Liver (tissue), 9 donors: Measurements from ENCODE around the gene CD27. TPM values are rescaled to one million over a fixed set of nuclear protein-coding genes. Genes with fewer than 3 reads are reported as not detected.
"Not testable (repeated sequence)": the region's sequence is repeated elsewhere in the genome, so short reads cannot be mapped to it uniquely, and the experiment has no call there.

ENCODE experiments used
- DNase-seq: peaks from one replicate; pipeline ENCODE4 v3.0.0-alpha.2; 2017; ENCODE audit warnings: low spot score
- H3K27ac ChIP-seq, 2 donors: one replicate each; pipeline ENCODE4 v1.7.0; 2013; ENCODE audit warnings: inconsistent platforms in 2 of 2, low read length in 2 of 2, control low read depth in 1 of 2, low read depth in 1 of 2, mild to moderate bottlenecking in 1 of 2
- H3K27me3 ChIP-seq, 4 donors: one replicate each; pipeline versions ENCODE4 v1.6.1 to v1.7.0; 2013; ENCODE audit warnings: low read length in 3 of 4, inconsistent platforms in 1 of 4, mild to moderate bottlenecking in 1 of 4, moderate library complexity in 1 of 4; ENCODE audit not compliant: control insufficient read depth in 4 of 4, insufficient read depth in 4 of 4
- H3K36me3 ChIP-seq, 4 donors: one replicate each; pipeline versions ENCODE4 v1.6.1 to v1.7.0; 2013; ENCODE audit warnings: low read length in 3 of 4, mild to moderate bottlenecking in 3 of 4, low read depth in 1 of 4, moderate library complexity in 1 of 4; ENCODE audit not compliant: control insufficient read depth in 4 of 4, insufficient read depth in 3 of 4
- H3K4me1 ChIP-seq, 4 donors: one replicate each; pipeline versions ENCODE4 v1.6.1 to v1.7.0; 2013; ENCODE audit warnings: low read length in 3 of 4, mild to moderate bottlenecking in 3 of 4, moderate library complexity in 1 of 4; ENCODE audit not compliant: control insufficient read depth in 4 of 4, insufficient read depth in 4 of 4
- H3K4me3 ChIP-seq, 3 donors: one replicate each; pipeline versions ENCODE4 v1.6.1 to v1.7.0; 2013; ENCODE audit warnings: low read length in 3 of 3, control low read depth in 1 of 3, low read depth in 1 of 3, mild to moderate bottlenecking in 1 of 3
- H3K9ac ChIP-seq, 2 donors: one replicate each; pipeline ENCODE4 v1.7.0; 2013; ENCODE audit warnings: low read length in 2 of 2, mild to moderate bottlenecking in 2 of 2, moderate library complexity in 2 of 2, control low read depth in 1 of 2, low read depth in 1 of 2
- H3K9me3 ChIP-seq, 4 donors: one replicate each; pipeline versions ENCODE4 v1.6.1 to v1.7.0; 2013; ENCODE audit warnings: low read length in 3 of 4; ENCODE audit not compliant: control insufficient read depth in 4 of 4
- FOXA1 ChIP-seq: IDR thresholded peaks from 2 replicates; pipeline ENCODE4 v1.6.1; 2016; ENCODE audit warnings: antibody characterized with exemption
- FOXA2 ChIP-seq: IDR thresholded peaks from 2 replicates; pipeline ENCODE4 v1.6.1; 2016; ENCODE audit warnings: antibody characterized with exemption
- JUND ChIP-seq, 2 donors: IDR thresholded peaks; 2 replicates each; pipeline ENCODE4 v1.6.1; 2016; ENCODE audit warnings: antibody characterized with exemption in 2 of 2
- MAX ChIP-seq: IDR thresholded peaks from 2 replicates; pipeline ENCODE4 v1.6.1; 2016; ENCODE audit warnings: antibody characterized with exemption
- NR2F2 ChIP-seq: IDR thresholded peaks from 2 replicates; pipeline ENCODE4 v1.6.1; 2016; ENCODE audit warnings: antibody characterized with exemption
- RAD21 ChIP-seq, 2 donors: IDR thresholded peaks; 2 replicates each; pipeline ENCODE4 v1.6.1; 2016; ENCODE audit warnings: antibody characterized with exemption in 2 of 2, mild to moderate bottlenecking in 2 of 2
- YY1 ChIP-seq: IDR thresholded peaks from 2 replicates; pipeline ENCODE4 v1.6.1; 2016; ENCODE audit warnings: antibody characterized with exemption, mild to moderate bottlenecking
- WGBS: extraction: QIAGEN DNeasy Blood & Tissue Kit; methylation state at CpG from one replicate; pipeline ENCODE4 v1.1.7; 2013; 5-methylcytosine and 5-hydroxymethylcytosine counted together
- polyA plus RNA-seq, 2 donors: library from polyadenylated mRNA; stranded (reverse) in 1 of 2; unstranded in 1 of 2; fragments of 200-250 nt in 1 of 2; fragments of >200 nt in 1 of 2; fragmentation: Nextera tagmentation in 1 of 2; extraction: Ambion mirVana in 1 of 2; gene quantifications; one replicate each; pipeline versions ENCODE4 v1.2.1 to v1.2.3, GENCODE V29; 2013 to 2015
- total RNA-seq, 2 donors: library from RNA; depleted of rRNA; stranded (reverse); fragments of >200 nt; gene quantifications; one replicate each; pipeline ENCODE4 v1.2.3, GENCODE V29; 2014
- TF ChIP-seq, protein P1 (sequence below): IDR thresholded peaks from 2 replicates; pipeline ENCODE4 v1.6.1; 2016; ENCODE audit warnings: antibody characterized with exemption
- TF ChIP-seq, protein P2 (sequence below): IDR thresholded peaks from 2 replicates; pipeline ENCODE4 v1.6.1; 2016; ENCODE audit warnings: antibody characterized with exemption
- donor health status: healthy.
- donor health status: healthy.
- donor health status: healthy.
- donor health status: healthy.
- donor health status: healthy.

Gene CD27
- total and polyA plus RNA-seq, 4 donors, result 0.28 to 2.5 (median 0.62) TPM

DNA sequence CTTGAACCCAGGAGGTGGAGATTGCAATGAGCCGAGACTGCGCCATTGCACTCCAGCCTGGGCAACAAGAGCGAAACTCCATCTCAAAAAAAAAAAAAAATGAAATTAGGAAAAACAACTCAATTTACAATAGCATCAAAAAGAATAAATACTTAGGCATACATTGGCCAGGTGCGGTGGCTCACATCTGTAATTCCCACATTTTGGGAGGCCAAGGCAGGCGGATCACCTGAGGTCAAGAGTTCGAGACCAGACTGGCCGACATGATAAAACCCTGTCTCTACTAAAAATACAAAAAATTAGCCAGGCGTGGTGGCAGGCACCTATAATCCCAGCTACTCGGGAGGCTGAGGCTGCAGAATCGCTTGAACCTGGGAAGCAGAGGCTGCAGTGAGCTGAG, 17.0 kb upstream of the CD27 start:
- H3K4me3 ChIP-seq, DNase-seq, H3K27me3 ChIP-seq, H3K27ac ChIP-seq, H3K9ac ChIP-seq, H3K4me1 ChIP-seq, H3K36me3 ChIP-seq, H3K9me3 ChIP-seq: not testable (repeated sequence)
- WGBS, result 92% methylated on average over 10 of the region's 10 CpGs

DNA sequence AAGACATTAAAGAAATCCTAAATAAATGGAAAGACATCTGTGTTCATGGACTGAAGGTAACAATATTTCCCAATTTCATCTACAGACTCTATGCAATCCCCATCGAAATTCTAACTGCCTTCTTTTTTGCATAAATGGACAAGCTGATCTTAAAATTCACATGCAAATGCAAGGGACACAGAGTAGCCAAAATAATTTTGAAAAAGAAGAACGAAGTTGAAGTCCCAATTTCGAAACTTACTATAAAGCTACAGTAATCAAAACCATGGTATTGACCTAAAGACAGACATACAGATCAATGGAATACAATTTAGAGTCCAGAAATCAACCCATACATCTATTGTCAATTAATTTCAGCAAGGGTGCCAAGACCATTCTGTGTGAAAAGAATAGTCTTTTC, 16.4 kb upstream of the CD27 start:
- H3K4me1 ChIP-seq, result peaks cover 0 to 8% (median 4%) of the 10 kb centered on the region in 4 donors
- 70% methylated on average over 3 of the region's 3 CpGs for WGBS
- no peak overlapping the region for H3K4me3 ChIP-seq
- TF ChIP-seq MAX (no peak), FOXA2 (no peak), NR2F2 (no peak)
- TF ChIP-seq, protein P1, sequence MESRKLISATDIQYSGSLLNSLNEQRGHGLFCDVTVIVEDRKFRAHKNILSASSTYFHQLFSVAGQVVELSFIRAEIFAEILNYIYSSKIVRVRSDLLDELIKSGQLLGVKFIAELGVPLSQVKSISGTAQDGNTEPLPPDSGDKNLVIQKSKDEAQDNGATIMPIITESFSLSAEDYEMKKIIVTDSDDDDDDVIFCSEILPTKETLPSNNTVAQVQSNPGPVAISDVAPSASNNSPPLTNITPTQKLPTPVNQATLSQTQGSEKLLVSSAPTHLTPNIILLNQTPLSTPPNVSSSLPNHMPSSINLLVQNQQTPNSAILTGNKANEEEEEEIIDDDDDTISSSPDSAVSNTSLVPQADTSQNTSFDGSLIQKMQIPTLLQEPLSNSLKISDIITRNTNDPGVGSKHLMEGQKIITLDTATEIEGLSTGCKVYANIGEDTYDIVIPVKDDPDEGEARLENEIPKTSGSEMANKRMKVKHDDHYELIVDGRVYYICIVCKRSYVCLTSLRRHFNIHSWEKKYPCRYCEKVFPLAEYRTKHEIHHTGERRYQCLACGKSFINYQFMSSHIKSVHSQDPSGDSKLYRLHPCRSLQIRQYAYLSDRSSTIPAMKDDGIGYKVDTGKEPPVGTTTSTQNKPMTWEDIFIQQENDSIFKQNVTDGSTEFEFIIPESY, result no peak
- TF ChIP-seq, protein P2, sequence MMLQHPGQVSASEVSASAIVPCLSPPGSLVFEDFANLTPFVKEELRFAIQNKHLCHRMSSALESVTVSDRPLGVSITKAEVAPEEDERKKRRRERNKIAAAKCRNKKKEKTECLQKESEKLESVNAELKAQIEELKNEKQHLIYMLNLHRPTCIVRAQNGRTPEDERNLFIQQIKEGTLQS, result no peak
- no peaks in the 10 kb centered on the region for H3K27me3 ChIP-seq
- no peaks in the 10 kb centered on the region for H3K9me3 ChIP-seq
- no peak overlapping the region for H3K27ac ChIP-seq
- no peak overlapping the region for H3K9ac ChIP-seq
- H3K36me3 ChIP-seq, result no peaks in the 10 kb centered on the region
- no peak for DNase-seq

GRCh38 chr12:6430124-6430989, 14.4 kb upstream of the CD27 start:
- Histone ChIP-seq H3K4me1 (peaks cover 0 to 3% (median 0%) of the 10 kb centered on the region in 4 donors), H3K9ac (no peak overlapping the region), H3K36me3 (no peaks in the 10 kb centered on the region), H3K27me3 (no peaks in the 10 kb centered on the region), H3K9me3 (no peaks in the 10 kb centered on the region), H3K4me3 (peak overlapping the region in 1 of 3 donors; percentile 6), H3K27ac (no peak overlapping the region)
- TF ChIP-seq FOXA1 (no peak), RAD21 (IDR thresholded peaks at IDR 0.05) (peak in 1 of 2 donors; percentile 15), MAX (no peak), JUND (IDR thresholded peaks at IDR 0.05) (peak; percentile 50 to 56), YY1 (no peak)
- TF ChIP-seq, protein P1, result no peak
- TF ChIP-seq, protein P2, result no peak
- WGBS, result 62% methylated on average over 19 of the region's 19 CpGs
- DNase-seq, result peak; percentile 84
